Measurements from ENCODE around the gene DAD1.

Gene DAD1

GRCh38 chr14:22579881-22580280 is 9.1 kb downstream of the DAD1 start:
- Histone ChIP-seq H3K4me3 (ENCODE audit: low read depth, low read length) (no peak overlapping the region), H3K27ac (no peak overlapping the region), H3K9me3 (ENCODE audit: severe bottlenecking) (no peaks in the 10 kb centered on the region), H3K36me3 (peaks cover 10% of the 10 kb centered on the region), H3K27me3 (ENCODE audit: insufficient read depth, low read depth, severe bottlenecking) (no peaks in the 10 kb centered on the region)
- no peak for DNase-seq
- TF ChIP-seq CTCF (IDR thresholded peaks at IDR 0.05; ENCODE audit: low read depth, low read length) = no peak

- Histone ChIP-seq H3K36me3 (peaks cover 12% of the 10 kb centered on the region), H3K4me3 (ENCODE audit: low read depth, low read length) (no peak overlapping the region), H3K27me3 (ENCODE audit: insufficient read depth, low read depth, severe bottlenecking) (no peaks in the 10 kb centered on the region), H3K9me3 (ENCODE audit: severe bottlenecking) (no peaks in the 10 kb centered on the region), H3K27ac (no peak overlapping the region)
- DNase-seq = no peak
- TF ChIP-seq CTCF (IDR thresholded peaks at IDR 0.05; ENCODE audit: low read depth, low read length) = no peak
These were observed 9.8 kb downstream of the DAD1 start for GRCh38 chr14:22579236-22579635.

- H3K27ac ChIP-seq = no peak overlapping the region
- H3K4me3 ChIP-seq (ENCODE audit: low read depth, low read length) = no peak overlapping the region
- H3K9me3 ChIP-seq (ENCODE audit: severe bottlenecking) = no peaks in the 10 kb centered on the region
- H3K36me3 ChIP-seq = peaks cover 25% of the 10 kb centered on the region
- no peaks in the 10 kb centered on the region for H3K27me3 ChIP-seq (ENCODE audit: insufficient read depth, low read depth, severe bottlenecking)
- TF ChIP-seq CTCF (IDR thresholded peaks at IDR 0.05; ENCODE audit: low read depth, low read length) = no peak
- no peak for DNase-seq
These were observed 11.6 kb downstream of the DAD1 start for GRCh38 chr14:22577334-22577908.

- Histone ChIP-seq H3K27ac (no peak overlapping the region), H3K9me3 (ENCODE audit: severe bottlenecking) (no peaks in the 10 kb centered on the region), H3K27me3 (ENCODE audit: insufficient read depth, low read depth, severe bottlenecking) (no peaks in the 10 kb centered on the region), H3K4me3 (ENCODE audit: low read depth, low read length) (no peak overlapping the region), H3K36me3 (peaks cover 37% of the 10 kb centered on the region)
- DNase-seq = no peak
- no peak for TF ChIP-seq CTCF (IDR thresholded peaks at IDR 0.05; ENCODE audit: low read depth, low read length)
These were observed 15.2 kb downstream of the DAD1 start for GRCh38 chr14:22573804-22574203.

GRCh38 chr14:22572562-22573058 is 16.4 kb downstream of the DAD1 start:
- no peak overlapping the region for H3K4me3 ChIP-seq (ENCODE audit: low read depth, low read length)
- no peak for TF ChIP-seq CTCF (IDR thresholded peaks at IDR 0.05; ENCODE audit: low read depth, low read length)
- DNase-seq = no peak
- H3K27me3 ChIP-seq (ENCODE audit: insufficient read depth, low read depth, severe bottlenecking) = no peaks in the 10 kb centered on the region
- no peak overlapping the region for H3K27ac ChIP-seq
- no peaks in the 10 kb centered on the region for H3K9me3 ChIP-seq (ENCODE audit: severe bottlenecking)
- H3K36me3 ChIP-seq = peaks cover 39% of the 10 kb centered on the region
